SH-SY5Y (cell line): ENCODE measurements around the gene ATP8A2.

Source experiments
- GATA2 ChIP-seq: IDR thresholded peaks from 2 replicates; pipeline ENCODE4 v1.6.1; 2011; ENCODE audit warnings: mild to moderate bottlenecking, low read depth, low read length
- GATA3 ChIP-seq: IDR thresholded peaks from 2 replicates; pipeline ENCODE4 v1.6.1; 2011; ENCODE audit warnings: low read depth, mild to moderate bottlenecking, low read length, moderate library complexity

DNA sequence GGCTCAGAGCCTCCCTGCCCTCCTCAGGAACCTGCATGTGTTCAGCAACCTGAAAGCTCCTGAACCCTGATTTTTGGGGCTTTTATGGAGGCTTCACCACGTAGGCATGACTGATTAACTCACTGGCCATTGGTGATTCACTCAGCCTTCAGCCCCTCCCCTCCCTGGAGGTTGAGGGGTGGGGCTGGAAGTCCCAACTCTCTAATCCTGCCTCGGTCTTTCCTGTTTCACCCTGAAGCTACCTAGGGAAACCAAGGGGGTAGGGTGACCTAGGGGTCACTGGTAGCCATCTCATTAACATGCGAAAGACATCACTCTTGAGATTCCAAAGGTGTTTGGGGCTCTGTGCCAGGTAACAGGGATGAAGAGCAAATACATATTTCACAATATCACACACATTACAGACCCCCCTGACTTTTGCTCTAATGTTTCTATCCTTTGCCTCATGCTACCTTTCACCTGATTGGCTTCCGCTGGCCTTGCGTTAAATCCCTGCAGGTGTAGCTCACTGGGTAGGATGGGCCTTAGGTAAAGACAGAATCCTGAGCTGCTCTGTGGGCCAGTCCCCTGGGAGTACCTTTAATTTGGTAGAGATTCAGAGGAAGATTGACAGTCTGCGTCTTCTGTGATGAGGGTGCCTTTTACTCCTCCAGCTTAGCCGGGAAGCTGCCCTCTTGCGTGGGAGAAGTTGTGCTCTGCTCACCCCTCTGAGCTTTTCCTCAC, 260.6 kb downstream of the ATP8A2 start:
- TF ChIP-seq GATA2 (no peak), GATA3 (no peak)
